ENCODE data around the gene HRH3. TPM values are rescaled to one million over a fixed set of nuclear protein-coding genes. Genes with fewer than 3 reads are reported as not detected.
A peak's percentile ranks its signal among the peaks of the same experiment; 100 is the strongest.

Gene HRH3
- total RNA-seq, 1 experiment from 2014 or later = not detected

DNA sequence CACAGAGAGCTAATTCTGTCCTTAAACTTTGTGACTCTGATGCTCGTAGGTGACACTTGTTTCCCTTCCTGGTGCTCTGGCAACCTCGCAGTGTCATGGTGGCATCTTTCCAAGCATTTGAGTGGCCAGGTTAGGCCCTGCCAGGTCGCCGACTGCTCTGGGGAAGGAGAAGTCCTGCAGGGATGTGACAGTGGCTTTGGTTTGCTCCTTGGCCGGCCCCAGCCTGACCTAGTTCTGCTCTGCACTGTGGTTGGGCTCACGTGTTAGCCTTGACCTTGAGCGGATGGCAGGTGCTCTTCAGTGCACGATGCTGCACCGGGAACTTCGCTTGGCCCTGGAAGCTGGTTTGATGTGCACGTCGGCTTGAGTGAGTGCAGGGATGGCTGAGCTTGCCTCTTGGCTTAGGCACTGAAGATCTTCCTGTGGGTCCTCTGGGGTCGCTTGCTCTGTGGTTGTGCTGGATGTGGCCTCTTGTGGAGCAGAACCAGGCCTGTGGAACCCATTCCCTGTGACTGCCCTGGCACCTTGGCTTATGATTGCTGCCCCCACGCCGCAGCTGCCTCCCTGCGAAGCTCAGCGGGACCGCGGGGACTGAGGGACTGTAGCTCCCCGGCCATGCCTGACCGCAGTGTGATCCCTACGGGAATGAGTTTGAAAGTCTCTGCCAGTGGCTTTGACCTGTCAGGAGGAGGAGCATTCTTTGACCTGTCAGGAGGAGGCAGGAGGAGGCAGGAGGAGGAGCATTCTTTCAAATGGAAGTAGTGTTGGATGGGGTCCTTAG lies 27.0 kb upstream of the HRH3 start:
- no peak for DNase-seq (ENCODE audit: low read depth, low spot score)
- in situ Hi-C loops (cut with HindIII; ENCODE audit: low pct_unique_long_range_greater_than_20kb, low sequenced_read_pairs) = no loop called here

DNA sequence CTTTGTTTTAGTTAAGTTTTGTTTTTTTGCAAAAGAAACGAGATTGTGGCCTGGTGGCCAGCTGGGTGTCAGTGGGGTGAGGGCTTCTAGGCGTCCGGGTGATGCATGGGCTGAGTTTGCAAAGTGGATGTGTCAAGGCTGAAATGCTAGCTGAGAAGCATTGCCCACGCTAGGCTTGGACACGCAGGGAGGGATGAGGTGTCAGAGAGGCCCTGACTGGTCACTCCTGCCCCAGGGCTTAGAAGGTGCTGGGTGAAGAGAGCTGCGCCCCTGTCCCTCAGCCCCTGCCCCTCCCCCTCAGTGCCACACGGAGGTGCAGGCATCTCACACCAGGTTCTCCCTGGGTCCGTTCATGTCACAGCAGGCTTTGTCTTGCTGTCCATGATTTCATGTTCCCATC lies 26.4 kb upstream of the HRH3 start:
- no peak for DNase-seq (ENCODE audit: low read depth, low spot score)
- in situ Hi-C loops (cut with HindIII; ENCODE audit: low pct_unique_long_range_greater_than_20kb, low sequenced_read_pairs) = no loop called here

DNA sequence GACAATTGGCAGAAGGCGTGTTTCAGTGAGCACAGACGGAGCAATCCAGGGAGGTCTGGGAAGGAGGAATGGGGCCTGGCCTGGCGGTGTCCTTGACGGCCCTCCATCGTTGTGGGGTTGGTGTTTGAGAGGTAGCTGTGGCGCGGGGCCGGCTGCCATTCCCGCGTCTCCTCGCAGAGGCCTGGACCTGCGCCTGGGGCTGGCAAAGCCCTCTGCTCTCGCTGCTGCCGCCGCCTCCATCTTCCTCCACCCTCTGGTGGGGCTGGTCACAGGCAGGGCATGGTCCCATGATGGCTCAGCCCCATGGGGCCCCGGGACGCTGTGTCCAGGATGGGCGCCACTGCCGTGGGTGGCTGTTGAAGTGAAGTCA lies 25.8 kb upstream of the HRH3 start:
- in situ Hi-C loops (cut with HindIII; ENCODE audit: low pct_unique_long_range_greater_than_20kb, low sequenced_read_pairs) = no loop called here
- no peak for DNase-seq (ENCODE audit: low read depth, low spot score)

DNA sequence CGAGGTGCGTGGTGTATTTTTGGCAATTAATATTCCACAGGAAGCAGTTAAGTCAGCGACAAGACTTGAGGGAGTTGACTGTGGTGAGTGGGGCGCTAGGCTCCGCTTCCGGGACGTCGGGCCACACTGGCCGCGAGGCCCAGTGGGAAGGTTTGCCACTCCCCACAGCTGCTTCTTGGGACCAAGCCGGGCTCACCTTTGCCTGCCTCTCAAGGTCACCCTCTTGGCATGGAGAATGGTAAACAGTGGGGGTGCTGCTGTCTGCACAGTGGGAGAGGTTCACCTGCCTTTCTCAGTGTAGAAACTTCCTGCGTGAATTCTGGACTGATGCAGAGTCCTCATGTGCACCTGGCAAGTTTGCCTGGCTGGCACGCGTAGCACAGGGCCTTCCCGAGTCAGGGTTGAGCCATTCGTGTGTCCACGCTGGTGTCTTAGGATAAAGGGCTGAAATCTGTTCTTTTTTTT lies 24.6 kb upstream of the HRH3 start:
- no peak for DNase-seq (ENCODE audit: low read depth, low spot score)
- in situ Hi-C loops (cut with HindIII; ENCODE audit: low pct_unique_long_range_greater_than_20kb, low sequenced_read_pairs) = no loop called here

DNA sequence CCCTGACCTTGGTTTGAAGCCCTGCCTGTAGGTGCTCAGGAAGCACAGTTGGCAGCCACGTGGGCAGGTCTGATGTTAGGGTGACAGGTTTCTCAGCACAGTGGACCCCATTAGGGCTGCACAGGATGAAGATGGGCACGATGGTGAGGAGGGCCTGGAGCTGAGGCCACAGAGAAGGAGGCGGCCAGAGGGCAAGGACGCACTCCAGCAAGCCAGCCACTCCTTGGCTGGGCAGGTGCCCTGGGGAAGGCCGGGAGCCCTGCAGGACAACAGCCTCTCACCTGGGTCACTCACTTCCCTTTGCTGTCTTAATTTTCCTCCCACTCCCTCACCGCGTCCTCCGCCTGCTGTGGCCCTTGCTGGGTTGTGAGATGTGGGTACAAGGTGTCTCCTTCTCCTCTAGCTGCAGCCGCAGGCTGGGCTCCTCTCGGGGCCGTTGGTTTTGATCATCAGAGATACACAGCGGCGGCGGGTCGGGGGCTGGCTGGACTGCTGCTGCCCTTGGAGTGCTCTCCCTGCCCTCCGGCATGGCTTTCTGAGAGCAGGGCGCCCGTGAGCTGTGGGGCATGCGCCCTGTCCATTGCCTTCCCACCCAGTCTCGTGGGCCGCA lies 23.9 kb upstream of the HRH3 start:
- in situ Hi-C loops (cut with HindIII; ENCODE audit: low pct_unique_long_range_greater_than_20kb, low sequenced_read_pairs) = no loop called here
- DNase-seq (ENCODE audit: low read depth, low spot score) = no peak

DNA sequence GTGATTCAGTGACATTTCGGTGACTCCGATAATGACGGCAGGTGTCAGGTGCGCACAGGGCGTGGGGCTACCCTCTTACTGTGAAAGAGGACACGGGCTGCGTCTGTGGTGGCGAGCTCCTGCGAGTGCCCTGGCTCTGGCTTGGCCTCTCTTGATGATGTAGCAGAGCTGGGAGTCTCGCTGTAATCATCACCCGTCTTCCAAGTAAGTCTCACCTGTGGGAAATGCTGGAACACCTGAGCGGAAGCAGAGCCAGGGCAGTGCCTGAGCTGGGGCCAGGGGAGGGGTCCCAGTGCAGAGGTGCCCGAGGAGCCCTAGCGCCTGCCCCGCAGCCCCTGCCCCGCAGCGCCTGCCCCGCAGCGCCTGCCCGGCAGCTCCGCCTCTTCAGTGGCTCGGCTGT lies 23.0 kb upstream of the HRH3 start:
- in situ Hi-C loops (cut with HindIII; ENCODE audit: low pct_unique_long_range_greater_than_20kb, low sequenced_read_pairs) = no loop called here
- no peak for DNase-seq (ENCODE audit: low read depth, low spot score)

DNA sequence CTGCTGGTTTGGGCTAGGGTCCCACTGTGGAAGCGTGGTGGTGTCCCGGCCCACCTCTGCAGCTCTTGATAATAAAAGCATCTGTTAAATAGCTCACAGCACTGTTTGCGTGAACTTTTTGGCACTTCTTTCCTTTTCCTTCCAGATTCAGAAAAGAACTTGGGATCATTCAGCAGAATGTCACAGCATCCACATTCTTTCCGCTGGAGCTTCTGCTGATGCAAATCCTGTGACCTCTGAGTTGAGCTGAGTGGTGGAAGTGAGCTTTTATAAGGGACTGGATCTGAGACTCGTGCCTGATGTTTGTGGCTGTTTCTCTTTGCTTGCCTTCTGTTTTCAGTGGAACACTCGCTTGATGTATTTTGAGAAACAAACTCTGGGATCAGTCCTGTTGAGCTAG lies 22.1 kb upstream of the HRH3 start:
- in situ Hi-C loops (cut with HindIII; ENCODE audit: low pct_unique_long_range_greater_than_20kb, low sequenced_read_pairs) = no loop called here
- DNase-seq (ENCODE audit: low read depth, low spot score) = no peak

DNA sequence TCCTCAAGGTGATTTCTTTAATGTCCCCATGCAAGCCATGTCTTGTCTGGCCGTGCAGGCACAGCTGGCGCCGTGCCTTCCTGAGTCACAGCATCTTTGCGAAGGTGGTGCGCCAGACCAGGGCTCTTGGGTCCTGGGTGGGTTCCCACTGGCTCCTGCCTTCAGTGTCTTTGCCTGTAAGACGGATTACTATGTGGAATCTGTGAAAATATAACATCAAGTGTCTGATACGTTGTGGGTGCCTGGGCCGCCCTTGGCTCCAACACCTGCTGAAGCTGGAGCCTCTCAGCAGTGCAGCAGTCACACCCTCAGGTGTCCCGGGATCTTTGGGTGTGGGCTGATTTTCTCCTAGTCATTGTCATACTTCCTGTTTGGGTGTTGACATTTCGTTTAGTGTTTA lies 21.4 kb upstream of the HRH3 start:
- DNase-seq (ENCODE audit: low read depth, low spot score) = no peak
- in situ Hi-C loops (cut with HindIII; ENCODE audit: low pct_unique_long_range_greater_than_20kb, low sequenced_read_pairs) = no loop called here

DNA sequence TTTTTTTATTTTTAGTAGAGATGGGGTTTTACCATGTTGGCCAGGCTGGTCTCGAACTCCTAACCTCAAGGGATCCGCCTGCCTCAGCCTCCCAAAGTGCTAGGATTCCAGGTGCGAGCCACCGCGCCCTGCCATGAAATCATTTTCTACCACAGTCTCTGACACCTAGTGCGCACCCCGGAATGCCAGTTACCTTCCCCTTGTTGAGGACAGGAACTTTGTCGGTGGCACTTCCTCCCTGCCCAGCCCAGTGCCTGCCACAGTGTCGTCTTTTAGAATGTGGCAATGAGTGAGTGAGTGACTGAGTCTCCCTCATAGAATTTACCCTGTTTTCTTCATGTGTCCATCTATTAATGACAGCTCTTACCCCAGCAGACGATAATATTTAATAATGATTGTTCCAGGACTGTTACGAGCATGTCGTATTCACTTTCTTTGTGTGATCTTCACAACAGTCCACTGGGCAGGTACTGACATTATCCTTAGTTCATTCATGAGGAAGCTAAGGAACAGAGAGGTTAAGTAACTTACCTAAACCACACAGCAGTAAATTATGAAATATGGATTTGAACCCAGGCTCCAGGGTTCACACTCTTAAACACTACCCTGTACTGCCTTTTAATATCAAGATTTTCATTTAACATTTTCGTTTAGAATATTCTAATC lies 20.1 kb upstream of the HRH3 start:
- no peak for DNase-seq (ENCODE audit: low read depth, low spot score)
- in situ Hi-C loops (cut with HindIII; ENCODE audit: low pct_unique_long_range_greater_than_20kb, low sequenced_read_pairs) = no loop called here

DNA sequence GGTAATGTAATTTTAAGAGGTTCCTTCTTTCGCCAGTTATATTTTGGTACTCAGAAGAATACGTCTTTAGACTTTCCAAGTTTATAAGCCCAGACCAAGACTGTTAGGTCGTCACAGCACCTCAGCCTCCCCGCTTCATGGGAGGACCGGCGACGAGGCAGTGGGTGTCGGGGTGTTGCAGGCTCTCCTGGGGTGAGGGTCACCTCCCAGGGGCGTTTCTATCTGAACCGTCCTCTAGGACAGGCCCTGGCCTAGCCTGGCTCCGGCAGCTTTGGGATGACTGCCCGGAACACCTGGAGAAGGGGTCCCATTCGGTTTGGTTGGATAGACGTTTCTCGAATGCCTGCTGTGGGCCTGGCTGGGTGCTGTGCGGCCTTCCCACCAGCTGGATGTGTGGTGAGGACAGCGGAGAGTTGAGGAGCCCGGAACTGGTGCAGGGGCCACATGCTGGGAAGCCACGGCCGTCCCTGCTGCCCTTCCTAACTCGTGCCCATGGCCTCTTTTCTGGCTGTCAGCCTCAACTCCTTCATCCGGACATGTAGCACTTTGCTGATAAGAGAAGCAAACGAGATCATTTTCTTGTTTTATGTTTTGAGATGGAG lies 19.3 kb upstream of the HRH3 start:
- DNase-seq (ENCODE audit: low read depth, low spot score) = no peak
- in situ Hi-C loops (cut with HindIII; ENCODE audit: low pct_unique_long_range_greater_than_20kb, low sequenced_read_pairs) = no loop called here

DNA sequence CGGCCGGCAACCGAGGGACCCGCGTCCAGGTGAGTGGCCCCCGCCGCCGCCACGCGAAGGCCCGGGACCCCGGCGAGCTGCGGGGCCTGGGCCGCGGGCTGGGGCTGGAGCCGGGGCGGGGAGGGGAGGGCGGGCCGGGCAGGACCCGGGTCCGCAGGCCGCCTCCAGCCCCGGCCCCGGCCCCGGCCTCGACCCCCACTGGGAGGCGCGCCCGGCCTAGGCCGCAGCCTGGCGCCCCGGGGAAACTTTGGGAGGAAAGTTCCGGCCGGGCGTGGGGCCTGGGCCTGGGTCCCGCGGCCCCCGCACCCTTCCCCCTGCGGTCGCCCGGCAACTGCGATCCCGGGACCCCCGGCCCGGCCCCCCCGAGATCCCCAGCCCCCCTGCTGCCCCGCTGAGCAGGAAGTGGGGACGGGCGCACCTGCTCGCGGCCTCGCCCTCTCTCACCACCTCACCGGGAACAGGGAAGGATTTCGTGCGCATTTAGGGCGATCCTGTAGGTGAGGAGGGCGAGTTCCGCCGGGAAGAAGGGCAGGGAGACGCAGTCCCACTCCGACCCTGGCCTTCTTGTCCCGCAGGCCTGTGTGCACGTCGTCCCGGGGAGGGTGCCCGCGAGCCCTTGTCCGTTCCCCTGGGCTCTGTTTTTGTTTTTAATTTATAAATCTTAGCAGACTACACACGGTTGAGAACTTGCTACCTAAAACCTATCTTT lies 18.6 kb upstream of the HRH3 start:
- in situ Hi-C loops (cut with HindIII; ENCODE audit: low pct_unique_long_range_greater_than_20kb, low sequenced_read_pairs) = no loop called here
- DNase-seq (ENCODE audit: low read depth, low spot score) = no peak

DNA sequence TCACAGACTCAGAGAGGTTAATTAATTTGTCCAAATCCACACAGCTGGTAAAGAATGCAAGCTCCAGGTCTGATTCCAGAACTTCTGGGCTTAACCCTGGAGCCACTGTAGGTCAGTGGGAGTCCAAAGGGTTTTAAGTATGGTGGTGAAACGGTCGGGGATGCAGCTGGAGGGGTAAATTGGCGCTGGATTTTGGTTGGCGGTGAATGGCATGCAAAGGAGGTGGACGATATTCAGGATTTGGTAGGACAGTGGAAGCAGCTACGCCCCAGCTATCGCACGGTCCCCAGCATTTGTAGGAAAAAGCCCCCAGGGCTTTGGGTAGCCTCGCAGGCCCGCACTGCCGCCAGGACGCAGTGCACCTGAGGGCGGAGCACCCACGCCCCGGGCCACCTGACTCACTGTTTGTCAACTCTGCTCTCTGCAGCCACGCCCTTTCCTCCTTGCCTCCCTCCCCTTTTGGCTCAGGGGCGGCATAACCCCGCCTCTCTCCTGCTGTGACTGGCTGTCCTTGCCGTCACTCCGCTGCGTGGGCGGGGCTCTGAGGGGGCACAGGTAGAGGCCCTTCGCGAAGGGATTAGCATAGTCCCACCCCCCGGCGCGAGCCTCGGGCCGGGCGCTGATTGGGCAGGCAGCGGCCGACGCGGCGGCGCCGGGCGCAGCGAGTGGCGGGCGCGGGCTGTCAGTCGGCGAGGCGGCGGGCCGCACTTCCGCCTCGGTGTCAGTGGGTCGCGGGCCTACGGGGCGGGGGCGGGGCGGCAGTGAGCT lies 17.9 kb upstream of the HRH3 start, which contains the start of gene OSBPL2:
OSBPL2 (plus strand) TSS at position 721 of the 768 bp plus-strand sequence. CDS start 17,664 bp downstream, outside the sequence.
- DNase-seq (ENCODE audit: low read depth, low spot score) = peak; percentile 99
- in situ Hi-C loops (cut with HindIII; ENCODE audit: low pct_unique_long_range_greater_than_20kb, low sequenced_read_pairs) = no loop called here

DNA sequence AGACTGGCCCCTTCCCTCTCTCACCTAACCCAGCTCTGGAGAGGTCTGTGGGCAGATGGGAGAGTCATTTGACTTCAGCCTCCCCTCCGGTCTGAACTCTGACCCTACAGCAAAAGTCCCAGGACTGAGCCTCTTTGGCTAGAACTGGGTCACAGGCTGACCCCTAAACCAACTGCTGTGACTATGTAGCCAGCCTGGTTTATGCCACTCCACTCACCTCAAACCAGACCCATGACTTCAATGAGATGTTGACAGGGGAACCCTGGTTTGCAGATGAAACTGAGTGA lies 17.4 kb upstream of the HRH3 start:
- in situ Hi-C loops (cut with HindIII; ENCODE audit: low pct_unique_long_range_greater_than_20kb, low sequenced_read_pairs) = no loop called here

DNA sequence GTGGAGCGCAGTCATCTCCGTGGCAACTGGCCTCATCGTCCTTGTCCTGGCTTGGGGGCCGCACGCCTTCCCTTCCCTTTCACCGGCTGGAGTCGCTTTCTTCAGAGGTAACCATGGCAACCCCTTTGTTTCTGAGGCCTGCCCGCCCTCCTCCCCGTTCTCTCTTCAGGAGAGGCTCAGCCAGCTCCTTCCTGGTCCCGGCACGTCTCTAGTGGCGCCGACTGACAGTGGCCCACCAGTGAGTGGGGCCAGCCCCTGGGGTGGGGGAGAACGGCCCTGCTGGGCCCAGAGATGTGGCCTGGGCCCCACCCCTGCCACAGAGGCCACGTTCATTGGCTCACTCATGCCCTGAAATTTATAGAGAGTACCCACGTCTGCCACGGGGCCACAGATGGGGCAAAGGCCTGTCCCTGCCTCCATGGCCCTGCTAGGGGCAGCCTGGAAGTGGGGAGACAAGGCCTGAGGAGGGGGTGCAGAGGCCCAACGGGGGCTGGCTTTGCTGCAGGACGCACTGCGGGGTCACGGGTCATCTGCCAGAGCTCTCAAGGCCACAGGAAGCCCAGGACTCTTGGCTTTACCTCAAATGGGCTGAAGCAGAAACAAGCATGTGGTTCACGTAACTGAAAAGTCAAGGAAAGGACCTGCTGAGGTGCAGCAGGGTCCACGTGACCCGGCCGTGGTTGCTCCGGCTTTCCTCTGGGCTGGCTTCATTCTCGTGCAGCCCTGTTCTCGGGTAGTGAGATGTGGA lies 16.9 kb upstream of the HRH3 start:
- no peak for DNase-seq (ENCODE audit: low read depth, low spot score)
- in situ Hi-C loops (cut with HindIII; ENCODE audit: low pct_unique_long_range_greater_than_20kb, low sequenced_read_pairs) = no loop called here

More for the DNA sequence above, 17.4 kb upstream of the HRH3 start:
- DNase-seq (ENCODE audit: low read depth, low spot score) = no peak

DNA sequence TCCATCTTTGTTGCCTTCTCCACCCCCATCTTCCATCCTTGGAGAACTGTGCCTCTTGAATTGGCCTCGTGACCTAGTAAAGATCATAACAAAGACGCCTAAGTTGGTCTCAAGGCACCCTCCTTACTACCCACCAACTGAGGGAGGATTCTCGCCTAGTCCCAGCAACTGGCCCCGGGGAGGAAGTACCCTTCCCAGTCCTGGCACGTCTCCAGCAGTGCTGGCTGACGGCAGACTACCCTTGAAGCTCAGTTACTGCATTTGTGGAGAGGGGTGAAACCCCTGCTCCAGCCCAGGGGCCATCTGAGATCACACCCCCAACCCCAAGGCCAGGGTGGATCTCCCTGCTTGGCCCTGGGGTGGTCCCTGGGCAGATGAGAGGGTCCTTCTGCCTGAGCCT lies 16.1 kb upstream of the HRH3 start:
- DNase-seq (ENCODE audit: low read depth, low spot score) = peak; percentile 24
- in situ Hi-C loops (cut with HindIII; ENCODE audit: low pct_unique_long_range_greater_than_20kb, low sequenced_read_pairs) = no loop called here

DNA sequence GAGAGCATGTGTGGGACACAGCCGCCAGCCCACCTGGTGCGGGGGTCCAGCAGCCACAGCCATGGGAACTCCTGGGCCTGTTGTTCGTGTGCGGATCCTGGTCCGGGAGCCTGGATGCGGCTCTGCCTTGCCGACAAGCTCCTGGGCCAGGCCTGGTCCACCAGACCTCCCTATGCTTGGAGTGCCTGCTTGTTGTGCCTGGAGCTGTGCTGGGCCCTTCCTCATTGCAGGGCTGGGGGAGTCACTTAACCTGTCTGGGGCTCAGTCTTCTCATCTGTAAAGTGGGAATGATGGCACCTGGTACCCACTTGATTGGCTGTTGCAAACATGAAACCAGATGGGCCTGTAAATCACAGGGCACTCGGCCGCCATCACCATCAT lies 15.7 kb upstream of the HRH3 start:
- DNase-seq (ENCODE audit: low read depth, low spot score) = no peak
- in situ Hi-C loops (cut with HindIII; ENCODE audit: low pct_unique_long_range_greater_than_20kb, low sequenced_read_pairs) = no loop called here

Data from SK-MEL-5 (cell line).